WTC11 (cell line): ENCODE measurements around the gene SPACA7. TPM values are rescaled to one million over a fixed set of nuclear protein-coding genes. Genes with fewer than 3 reads are reported as not detected.

Experiments
- ATAC-seq: fragments of 200-7000 bp; cut with Tn5 transposase; 2 replicates; pipeline ENCODE4 v1.10.0; 2021; ENCODE audit warnings: mild to moderate bottlenecking, moderate library complexity
- CTCF ChIA-PET: fragments of 300-600 bp; sonication (Branson Sonifier 250); formaldehyde crosslinking; loops from one replicate; lab custom pipeline; 2021; ENCODE audit warnings: antibody characterized with exemption; lab: Charles Lee
- POLR2A ChIA-PET: fragments of 350-600 bp; sonication (Branson Sonifier 250); formaldehyde crosslinking; loops from one replicate; lab custom pipeline; 2021; ENCODE audit warnings: antibody characterized with exemption; lab: Charles Lee
- DNase-seq: peaks from one replicate; pipeline ENCODE4 v3.0.0; 2021; ENCODE audit warnings: low spot score
- H3K27ac Mint-ChIP-seq: 2 replicates; pipeline ENCODE4 v1.8.0; 2021; ENCODE audit warnings: mixed read lengths
- H3K27me3 Mint-ChIP-seq: 2 replicates; pipeline ENCODE4 v1.8.0; 2021; ENCODE audit warnings: low read depth, mild to moderate bottlenecking, moderate library complexity, mixed read lengths
- H3K36me3 Mint-ChIP-seq: 2 replicates; pipeline ENCODE4 v1.8.0; 2021; ENCODE audit warnings: mixed read lengths
- H3K4me1 Mint-ChIP-seq: 2 replicates; pipeline ENCODE4 v1.8.0; 2022; ENCODE audit warnings: mixed read lengths
- H3K4me3 Mint-ChIP-seq: 2 replicates; pipeline ENCODE4 v1.8.0; 2021; ENCODE audit warnings: mild to moderate bottlenecking, moderate library complexity, mixed read lengths
- H3K9me3 Mint-ChIP-seq: 2 replicates; pipeline ENCODE4 v1.8.0; 2021; ENCODE audit warnings: mixed read lengths
- ETV6 ChIP-seq: sonication (generic); formaldehyde crosslinking; IDR thresholded peaks from 2 replicates; pipeline ENCODE4 v1.8.1; 2022; ENCODE audit warnings: mild to moderate bottlenecking, missing genetic modification reagents
- FOXK1 ChIP-seq: sonication (generic); formaldehyde crosslinking; IDR thresholded peaks from 2 replicates; pipeline ENCODE4 v1.8.0; 2022; ENCODE audit warnings: mild to moderate bottlenecking, moderate library complexity, missing genetic modification reagents
- KAT7 ChIP-seq: sonication (generic); formaldehyde crosslinking; IDR thresholded peaks from 2 replicates; pipeline ENCODE4 v1.8.1; 2023; ENCODE audit warnings: missing genetic modification reagents, mild to moderate bottlenecking, borderline replicate concordance
- MYBL2 ChIP-seq: sonication (generic); formaldehyde crosslinking; IDR thresholded peaks from 2 replicates; pipeline ENCODE4 v1.8.1; 2023; ENCODE audit warnings: mild to moderate bottlenecking, moderate library complexity, missing genetic modification reagents
- NR1H2 ChIP-seq: sonication (generic); formaldehyde crosslinking; IDR thresholded peaks from 2 replicates; pipeline ENCODE4 v1.9.0; 2021; ENCODE audit warnings: mild to moderate bottlenecking, moderate library complexity, missing genetic modification reagents
- NR2C2 ChIP-seq: sonication (generic); formaldehyde crosslinking; IDR thresholded peaks from 2 replicates; pipeline ENCODE4 v1.8.0; 2022; ENCODE audit warnings: mild to moderate bottlenecking, missing genetic modification reagents
- PRRX2 ChIP-seq: fragments of 250-450 bp; sonication (Bioruptor Pico); IDR thresholded peaks from 2 replicates; pipeline ENCODE4 v1.8.0; 2021; ENCODE audit warnings: mild to moderate bottlenecking
- RORB ChIP-seq: fragments of 250-450 bp; sonication (Bioruptor Pico); IDR thresholded peaks from 2 replicates; pipeline ENCODE4 v1.9.0; 2021; ENCODE audit warnings: mild to moderate bottlenecking
- SMAD4 ChIP-seq: sonication (generic); formaldehyde crosslinking; IDR thresholded peaks from 2 replicates; pipeline ENCODE4 v1.8.0; 2022; ENCODE audit warnings: mild to moderate bottlenecking, missing genetic modification reagents
- TP53 ChIP-seq: sonication (generic); formaldehyde crosslinking; IDR thresholded peaks from 2 replicates; pipeline ENCODE4 v1.8.1; 2023; ENCODE audit warnings: mild to moderate bottlenecking, missing genetic modification reagents
- ZNF219 ChIP-seq: sonication (generic); formaldehyde crosslinking; IDR thresholded peaks from 2 replicates; pipeline ENCODE4 v1.8.0; 2023; ENCODE audit warnings: missing genetic modification reagents, mild to moderate bottlenecking, borderline replicate concordance
- ZNF423 ChIP-seq: fragments of 250-450 bp; sonication (Bioruptor Pico); IDR thresholded peaks from 2 replicates; pipeline ENCODE4 v2.1.2; 2022; ENCODE audit warnings: mild to moderate bottlenecking, moderate library complexity
- total RNA-seq: library from RNA; stranded (reverse); gene quantifications from 3 replicates; pipeline ENCODE4 v1.2.3, GENCODE V29; 2021
- TF ChIP-seq, protein P1 (sequence below): sonication (generic); formaldehyde crosslinking; IDR thresholded peaks from 2 replicates; pipeline ENCODE4 v1.8.1; 2023; ENCODE audit warnings: mild to moderate bottlenecking, moderate library complexity, missing genetic modification reagents
- TF ChIP-seq, protein P2 (sequence below): fragments of 250-450 bp; sonication (Bioruptor Pico); conservative IDR thresholded peaks from 2 replicates; pipeline ENCODE4 v1.9.0; 2021; ENCODE audit warnings: mild to moderate bottlenecking
- TF ChIP-seq, protein P3 (sequence below): sonication (generic); formaldehyde crosslinking; IDR thresholded peaks from 2 replicates; pipeline ENCODE4 v1.8.0; 2023; ENCODE audit warnings: missing genetic modification reagents, mild to moderate bottlenecking, borderline replicate concordance
- TF ChIP-seq, protein P4 (sequence below): sonication (generic); formaldehyde crosslinking; IDR thresholded peaks from 2 replicates; pipeline ENCODE4 v1.8.1; 2022; ENCODE audit warnings: low read depth, missing genetic modification reagents, borderline replicate concordance
- TF ChIP-seq, protein P5 (sequence below): sonication (generic); formaldehyde crosslinking; IDR thresholded peaks from 2 replicates; pipeline ENCODE4 v1.8.1; 2023; ENCODE audit warnings: mild to moderate bottlenecking, missing genetic modification reagents, borderline replicate concordance

The SPACA7 gene
- total RNA-seq, 1 experiment from 2014 or later = not detected

DNA sequence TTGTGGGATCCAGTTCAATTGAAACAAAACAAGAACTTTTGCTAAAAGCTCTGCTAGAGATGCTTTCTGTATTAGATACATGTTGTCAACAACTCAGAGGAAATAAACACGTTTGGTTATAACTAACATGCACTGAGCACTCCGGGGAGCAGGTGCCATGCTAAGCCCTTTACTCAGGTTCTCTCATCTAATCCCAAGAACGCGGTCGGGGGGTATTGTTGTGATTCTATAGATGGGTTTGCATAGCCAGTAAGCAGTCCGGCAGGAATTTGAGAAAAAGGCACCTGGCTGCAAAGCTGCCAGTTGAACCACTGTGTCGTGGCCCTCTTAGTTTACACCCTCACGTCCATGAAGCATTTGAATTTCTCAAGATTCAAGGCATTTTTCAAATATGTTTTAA lies 24.3 kb upstream of the SPACA7 start:
- DNase-seq (no peak), ATAC-seq (peak; percentile 65)
- H3K27me3 Mint-ChIP-seq = peaks cover 17% of the 10 kb centered on the region

DNA sequence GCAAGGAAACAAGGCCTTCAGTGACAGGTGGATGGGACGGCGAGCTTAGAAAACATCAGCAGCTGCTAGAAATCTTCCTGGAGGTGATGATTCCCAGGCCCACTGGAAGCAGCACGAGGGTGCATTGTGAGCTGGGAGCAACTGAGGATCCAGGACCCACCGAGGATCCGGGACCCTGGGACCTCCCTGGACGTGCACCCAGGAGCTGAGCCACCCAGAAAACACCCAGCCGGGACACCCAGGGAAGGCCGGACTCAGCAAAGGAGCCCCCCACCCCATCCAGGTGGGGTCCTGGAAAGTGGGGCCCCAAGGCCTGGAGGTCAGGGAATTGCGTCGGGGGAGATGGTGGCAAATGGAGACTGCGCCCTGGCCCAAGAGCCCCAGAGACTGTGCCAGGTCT lies 22.3 kb upstream of the SPACA7 start:
- ChIA-PET CTCF (interaction anchor here (1.2 to 1.5 kb wide), 3 partner anchors 12 to 925 kb away, joined by 3 to 4 read pairs (median 3); no protein-coding TSS in a partner anchor), POLR2A (no interaction called here)
- H3K4me1 Mint-ChIP-seq = peaks cover 40% of the 10 kb centered on the region
- TF ChIP-seq ZNF219 (CRISPR knock-in tag) (no peak), PRRX2 (CRISPR knock-in tag) (no peak), ETV6 (CRISPR knock-in tag) (no peak), KAT7 (no peak), RORB (CRISPR knock-in tag) (no peak), TP53 (no peak), NR1H2 (no peak), FOXK1 (no peak), NR2C2 (CRISPR knock-in tag) (no peak), MYBL2 (CRISPR knock-in tag) (no peak), SMAD4 (no peak)
- TF ChIP-seq, protein P1, sequence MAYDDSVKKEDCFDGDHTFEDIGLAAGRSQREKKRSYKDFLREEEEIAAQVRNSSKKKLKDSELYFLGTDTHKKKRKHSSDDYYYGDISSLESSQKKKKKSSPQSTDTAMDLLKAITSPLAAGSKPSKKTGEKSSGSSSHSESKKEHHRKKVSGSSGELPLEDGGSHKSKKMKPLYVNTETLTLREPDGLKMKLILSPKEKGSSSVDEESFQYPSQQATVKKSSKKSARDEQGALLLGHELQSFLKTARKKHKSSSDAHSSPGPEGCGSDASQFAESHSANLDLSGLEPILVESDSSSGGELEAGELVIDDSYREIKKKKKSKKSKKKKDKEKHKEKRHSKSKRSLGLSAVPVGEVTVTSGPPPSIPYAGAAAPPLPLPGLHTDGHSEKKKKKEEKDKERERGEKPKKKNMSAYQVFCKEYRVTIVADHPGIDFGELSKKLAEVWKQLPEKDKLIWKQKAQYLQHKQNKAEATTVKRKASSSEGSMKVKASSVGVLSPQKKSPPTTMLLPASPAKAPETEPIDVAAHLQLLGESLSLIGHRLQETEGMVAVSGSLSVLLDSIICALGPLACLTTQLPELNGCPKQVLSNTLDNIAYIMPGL (CRISPR knock-in tag) = no peak
- TF ChIP-seq, protein P2, sequence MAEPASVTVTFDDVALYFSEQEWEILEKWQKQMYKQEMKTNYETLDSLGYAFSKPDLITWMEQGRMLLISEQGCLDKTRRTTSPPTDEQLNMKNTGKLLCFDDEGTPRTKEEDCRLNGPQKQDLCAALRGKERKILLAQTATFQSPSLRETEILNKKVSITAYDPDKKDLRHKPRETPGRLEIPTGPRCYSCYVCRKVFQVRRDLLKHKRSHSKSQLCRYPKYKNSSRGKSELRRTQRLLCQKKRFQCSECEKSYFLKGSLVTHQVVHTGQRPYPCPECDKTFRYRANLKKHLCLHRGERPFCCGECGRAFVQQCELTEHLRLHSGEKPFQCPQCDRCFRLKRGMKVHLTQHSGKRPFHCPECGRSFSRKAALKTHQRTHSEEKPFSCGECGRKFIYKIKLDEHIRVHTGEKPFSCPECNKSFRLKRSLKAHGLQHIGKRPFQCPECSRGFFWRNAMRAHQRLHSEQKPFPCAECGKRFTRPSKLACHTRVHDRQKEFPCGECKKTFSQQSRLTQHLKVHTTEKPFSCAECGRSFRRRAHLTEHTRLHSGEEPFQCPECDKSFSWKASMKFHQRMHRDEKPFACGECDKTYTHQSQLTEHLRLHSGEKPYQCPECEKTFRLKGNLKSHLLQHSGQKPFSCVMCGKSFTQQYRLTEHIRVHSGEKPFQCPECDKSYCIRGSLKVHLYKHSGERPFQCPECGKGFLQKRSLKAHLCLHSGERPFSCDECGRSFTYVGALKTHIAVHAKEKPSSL = no peak
- TF ChIP-seq, protein P3, sequence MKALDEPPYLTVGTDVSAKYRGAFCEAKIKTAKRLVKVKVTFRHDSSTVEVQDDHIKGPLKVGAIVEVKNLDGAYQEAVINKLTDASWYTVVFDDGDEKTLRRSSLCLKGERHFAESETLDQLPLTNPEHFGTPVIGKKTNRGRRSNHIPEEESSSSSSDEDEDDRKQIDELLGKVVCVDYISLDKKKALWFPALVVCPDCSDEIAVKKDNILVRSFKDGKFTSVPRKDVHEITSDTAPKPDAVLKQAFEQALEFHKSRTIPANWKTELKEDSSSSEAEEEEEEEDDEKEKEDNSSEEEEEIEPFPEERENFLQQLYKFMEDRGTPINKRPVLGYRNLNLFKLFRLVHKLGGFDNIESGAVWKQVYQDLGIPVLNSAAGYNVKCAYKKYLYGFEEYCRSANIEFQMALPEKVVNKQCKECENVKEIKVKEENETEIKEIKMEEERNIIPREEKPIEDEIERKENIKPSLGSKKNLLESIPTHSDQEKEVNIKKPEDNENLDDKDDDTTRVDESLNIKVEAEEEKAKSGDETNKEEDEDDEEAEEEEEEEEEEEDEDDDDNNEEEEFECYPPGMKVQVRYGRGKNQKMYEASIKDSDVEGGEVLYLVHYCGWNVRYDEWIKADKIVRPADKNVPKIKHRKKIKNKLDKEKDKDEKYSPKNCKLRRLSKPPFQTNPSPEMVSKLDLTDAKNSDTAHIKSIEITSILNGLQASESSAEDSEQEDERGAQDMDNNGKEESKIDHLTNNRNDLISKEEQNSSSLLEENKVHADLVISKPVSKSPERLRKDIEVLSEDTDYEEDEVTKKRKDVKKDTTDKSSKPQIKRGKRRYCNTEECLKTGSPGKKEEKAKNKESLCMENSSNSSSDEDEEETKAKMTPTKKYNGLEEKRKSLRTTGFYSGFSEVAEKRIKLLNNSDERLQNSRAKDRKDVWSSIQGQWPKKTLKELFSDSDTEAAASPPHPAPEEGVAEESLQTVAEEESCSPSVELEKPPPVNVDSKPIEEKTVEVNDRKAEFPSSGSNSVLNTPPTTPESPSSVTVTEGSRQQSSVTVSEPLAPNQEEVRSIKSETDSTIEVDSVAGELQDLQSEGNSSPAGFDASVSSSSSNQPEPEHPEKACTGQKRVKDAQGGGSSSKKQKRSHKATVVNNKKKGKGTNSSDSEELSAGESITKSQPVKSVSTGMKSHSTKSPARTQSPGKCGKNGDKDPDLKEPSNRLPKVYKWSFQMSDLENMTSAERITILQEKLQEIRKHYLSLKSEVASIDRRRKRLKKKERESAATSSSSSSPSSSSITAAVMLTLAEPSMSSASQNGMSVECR (CRISPR knock-in tag) = no peak
- TF ChIP-seq, protein P4, sequence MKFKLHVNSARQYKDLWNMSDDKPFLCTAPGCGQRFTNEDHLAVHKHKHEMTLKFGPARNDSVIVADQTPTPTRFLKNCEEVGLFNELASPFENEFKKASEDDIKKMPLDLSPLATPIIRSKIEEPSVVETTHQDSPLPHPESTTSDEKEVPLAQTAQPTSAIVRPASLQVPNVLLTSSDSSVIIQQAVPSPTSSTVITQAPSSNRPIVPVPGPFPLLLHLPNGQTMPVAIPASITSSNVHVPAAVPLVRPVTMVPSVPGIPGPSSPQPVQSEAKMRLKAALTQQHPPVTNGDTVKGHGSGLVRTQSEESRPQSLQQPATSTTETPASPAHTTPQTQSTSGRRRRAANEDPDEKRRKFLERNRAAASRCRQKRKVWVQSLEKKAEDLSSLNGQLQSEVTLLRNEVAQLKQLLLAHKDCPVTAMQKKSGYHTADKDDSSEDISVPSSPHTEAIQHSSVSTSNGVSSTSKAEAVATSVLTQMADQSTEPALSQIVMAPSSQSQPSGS (CRISPR knock-in tag) = no peak
- TF ChIP-seq, protein P5, sequence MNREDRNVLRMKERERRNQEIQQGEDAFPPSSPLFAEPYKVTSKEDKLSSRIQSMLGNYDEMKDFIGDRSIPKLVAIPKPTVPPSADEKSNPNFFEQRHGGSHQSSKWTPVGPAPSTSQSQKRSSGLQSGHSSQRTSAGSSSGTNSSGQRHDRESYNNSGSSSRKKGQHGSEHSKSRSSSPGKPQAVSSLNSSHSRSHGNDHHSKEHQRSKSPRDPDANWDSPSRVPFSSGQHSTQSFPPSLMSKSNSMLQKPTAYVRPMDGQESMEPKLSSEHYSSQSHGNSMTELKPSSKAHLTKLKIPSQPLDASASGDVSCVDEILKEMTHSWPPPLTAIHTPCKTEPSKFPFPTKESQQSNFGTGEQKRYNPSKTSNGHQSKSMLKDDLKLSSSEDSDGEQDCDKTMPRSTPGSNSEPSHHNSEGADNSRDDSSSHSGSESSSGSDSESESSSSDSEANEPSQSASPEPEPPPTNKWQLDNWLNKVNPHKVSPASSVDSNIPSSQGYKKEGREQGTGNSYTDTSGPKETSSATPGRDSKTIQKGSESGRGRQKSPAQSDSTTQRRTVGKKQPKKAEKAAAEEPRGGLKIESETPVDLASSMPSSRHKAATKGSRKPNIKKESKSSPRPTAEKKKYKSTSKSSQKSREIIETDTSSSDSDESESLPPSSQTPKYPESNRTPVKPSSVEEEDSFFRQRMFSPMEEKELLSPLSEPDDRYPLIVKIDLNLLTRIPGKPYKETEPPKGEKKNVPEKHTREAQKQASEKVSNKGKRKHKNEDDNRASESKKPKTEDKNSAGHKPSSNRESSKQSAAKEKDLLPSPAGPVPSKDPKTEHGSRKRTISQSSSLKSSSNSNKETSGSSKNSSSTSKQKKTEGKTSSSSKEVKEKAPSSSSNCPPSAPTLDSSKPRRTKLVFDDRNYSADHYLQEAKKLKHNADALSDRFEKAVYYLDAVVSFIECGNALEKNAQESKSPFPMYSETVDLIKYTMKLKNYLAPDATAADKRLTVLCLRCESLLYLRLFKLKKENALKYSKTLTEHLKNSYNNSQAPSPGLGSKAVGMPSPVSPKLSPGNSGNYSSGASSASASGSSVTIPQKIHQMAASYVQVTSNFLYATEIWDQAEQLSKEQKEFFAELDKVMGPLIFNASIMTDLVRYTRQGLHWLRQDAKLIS (CRISPR knock-in tag) = no peak
- H3K27me3 Mint-ChIP-seq = peaks cover 15% of the 10 kb centered on the region
- H3K9me3 Mint-ChIP-seq = peaks cover 9% of the 10 kb centered on the region
- ATAC-seq (no peak), DNase-seq (no peak)
- H3K27ac Mint-ChIP-seq = no peak overlapping the region
- H3K36me3 Mint-ChIP-seq = no peaks in the 10 kb centered on the region
- no peak overlapping the region for H3K4me3 Mint-ChIP-seq

More for the DNA sequence above, 24.3 kb upstream of the SPACA7 start:
- Mint-ChIP-seq H3K4me3 (peak overlapping the region; percentile 14; the same call in 1 of the 2 replicates), H3K4me1 (peaks cover 58% of the 10 kb centered on the region), H3K36me3 (no peaks in the 10 kb centered on the region), H3K27ac (no peak overlapping the region; the same call in 1 of the 2 replicates), H3K9me3 (no peaks in the 10 kb centered on the region)
- ChIA-PET POLR2A (no interaction called here), CTCF (no interaction called here)
- TF ChIP-seq SMAD4 = no peak
- TF ChIP-seq ETV6 (CRISPR knock-in tag) = no peak
- peak; percentile 94 for TF ChIP-seq ZNF423 (CRISPR knock-in tag)
